HepG2 (cell line): ENCODE measurements around the gene PLPPR2. TPM values are rescaled to one million over a fixed set of nuclear protein-coding genes. Genes with fewer than 3 reads are reported as not detected.

Source experiments
- CREB1 ChIP-seq, 2 experiments: fragments of 450-650 bp in 1 of 2; IDR thresholded peaks; 2 replicates each; pipeline ENCODE4 v1.6.1; 2016 to 2017; ENCODE audit warnings: control low read depth in 1 of 2, mild to moderate bottlenecking in 1 of 2, missing compliant biosample characterization in 1 of 2, missing genetic modification characterization in 1 of 2
- EZH2 ChIP-seq: conservative IDR thresholded peaks from 2 replicates; pipeline ENCODE4 v1.6.1; 2012; ENCODE audit warnings: mild to moderate bottlenecking, low read depth, low read length, moderate library complexity
- FOXP1 ChIP-seq, 2 experiments: fragments of 450-650 bp in 1 of 2; IDR thresholded peaks; 2 replicates each; pipeline ENCODE4 v1.6.1; 2017 to 2018; ENCODE audit warnings: antibody characterized with exemption in 1 of 2
- GATA4 ChIP-seq: sonication (generic); IDR thresholded peaks from 2 replicates; pipeline ENCODE4 v1.6.1; 2016; ENCODE audit warnings: antibody characterized with exemption, low read depth, borderline replicate concordance
- IKZF4 ChIP-seq: sonication (generic); formaldehyde crosslinking; IDR thresholded peaks from 2 replicates; pipeline ENCODE4 v1.5.1; 2020; ENCODE audit warnings: borderline replicate concordance, mild to moderate bottlenecking, low read depth, missing genetic modification reagents; ENCODE audit errors: not compliant biosample characterization
- JUN ChIP-seq: sonication (generic); formaldehyde crosslinking; IDR thresholded peaks from 2 replicates; pipeline ENCODE4 v1.4.0; 2020; ENCODE audit warnings: mild to moderate bottlenecking, missing genetic modification reagents
- KMT2B ChIP-seq: IDR thresholded peaks from 2 replicates; pipeline ENCODE4 v1.6.1; 2016; ENCODE audit warnings: missing genetic modification reagents, missing compliant biosample characterization
- NPAS2 ChIP-seq: sonication (generic); formaldehyde crosslinking; IDR thresholded peaks from 2 replicates; pipeline ENCODE4 v1.8.0; 2022; ENCODE audit warnings: mild to moderate bottlenecking, missing genetic modification reagents, borderline replicate concordance
- NRL ChIP-seq: sonication (generic); formaldehyde crosslinking; IDR thresholded peaks from 2 replicates; pipeline ENCODE4 v1.5.0; 2020; ENCODE audit warnings: missing genetic modification reagents, mild to moderate bottlenecking, moderate library complexity, borderline replicate concordance
- POLR2G ChIP-seq: fragments of 200-400 bp; formaldehyde crosslinking; IDR thresholded peaks from 2 replicates; pipeline ENCODE4 v1.6.1; 2018; ENCODE audit warnings: mild to moderate bottlenecking, low read depth, low read length, moderate library complexity
- SCMH1 ChIP-seq: sonication (generic); formaldehyde crosslinking; IDR thresholded peaks from 2 replicates; pipeline ENCODE4 v1.9.0; 2021; ENCODE audit warnings: missing genetic modification reagents, mild to moderate bottlenecking, borderline replicate concordance
- SP4 ChIP-seq: sonication (generic); formaldehyde crosslinking; IDR thresholded peaks from 2 replicates; pipeline ENCODE4 v1.8.1; 2023; ENCODE audit warnings: mild to moderate bottlenecking, missing genetic modification reagents
- STAT5B ChIP-seq: sonication (generic); formaldehyde crosslinking; IDR thresholded peaks from 2 replicates; pipeline ENCODE4 v1.4.0; 2020; ENCODE audit warnings: missing genetic modification reagents
- TCF12 ChIP-seq, 2 experiments: fragments of 450-650 bp in 1 of 2; sonication (generic) in 1 of 2; formaldehyde crosslinking in 1 of 2; IDR thresholded peaks; 2 replicates each; pipeline versions ENCODE4 v1.6.1 to v1.8.0; 2017 to 2022; ENCODE audit warnings: antibody characterized with exemption in 1 of 2, mild to moderate bottlenecking in 1 of 2, missing genetic modification reagents in 1 of 2, moderate library complexity in 1 of 2
- YEATS4 ChIP-seq: sonication (generic); formaldehyde crosslinking; IDR thresholded peaks from 2 replicates; pipeline ENCODE4 v1.4.0; 2020; ENCODE audit warnings: missing genetic modification reagents, borderline replicate concordance
- ZKSCAN5 ChIP-seq: sonication (generic); formaldehyde crosslinking; IDR thresholded peaks from 2 replicates; pipeline ENCODE4 v1.5.1; 2020; ENCODE audit warnings: mild to moderate bottlenecking, missing genetic modification reagents
- ZNF251 ChIP-seq: sonication (generic); formaldehyde crosslinking; IDR thresholded peaks from 2 replicates; pipeline ENCODE4 v1.9.0; 2021; ENCODE audit warnings: mild to moderate bottlenecking, missing genetic modification reagents
- ZNF33B ChIP-seq: sonication (generic); formaldehyde crosslinking; IDR thresholded peaks from 2 replicates; pipeline ENCODE4 v1.5.1; 2020; ENCODE audit warnings: mild to moderate bottlenecking, missing genetic modification reagents
- ZNF589 ChIP-seq: sonication (generic); formaldehyde crosslinking; conservative IDR thresholded peaks from 2 replicates; pipeline ENCODE4 v1.8.0; 2022; ENCODE audit warnings: mild to moderate bottlenecking, moderate library complexity, missing genetic modification reagents
- ZNF83 ChIP-seq: sonication (generic); formaldehyde crosslinking; IDR thresholded peaks from 2 replicates; pipeline ENCODE4 v1.4.0; 2020; ENCODE audit warnings: missing genetic modification reagents, mild to moderate bottlenecking, borderline replicate concordance
- polyA plus RNA-seq, 8 experiments: library from polyadenylated mRNA; depleted of rRNA in 3 of 8; stranded (reverse) in 7 of 8; unstranded in 1 of 8; fragments of >200 nt; fragmentation: Illumina TruSeq in 4 of 8; extraction: Trizol in 4 of 8; gene quantifications; 2 replicates each; pipeline versions ENCODE4 v1.2.1 to v1.2.3, GENCODE V29; 2011 to 2016; ENCODE audit warnings: low read depth in 4 of 8, missing spikeins in 1 of 8, mixed read lengths in 1 of 8; ENCODE audit not compliant: insufficient read depth in 1 of 8
- total RNA-seq, 5 experiments: library from RNA; depleted of rRNA; stranded (reverse); fragments of >200 nt; fragmentation: Illumina TruSeq; extraction: Trizol; gene quantifications; 2 replicates each; pipeline ENCODE4 v1.2.3, GENCODE V29; 2016; ENCODE audit warnings: low read depth in 1 of 5
- TF ChIP-seq, protein P1 (sequence below): sonication (generic); formaldehyde crosslinking; IDR thresholded peaks from 2 replicates; pipeline ENCODE4 v1.4.0; 2020; ENCODE audit warnings: missing genetic modification reagents, mild to moderate bottlenecking, borderline replicate concordance
- TF ChIP-seq, protein P2 (sequence below): sonication (generic); formaldehyde crosslinking; IDR thresholded peaks from 2 replicates; pipeline ENCODE4 v1.8.0; 2022; ENCODE audit warnings: mild to moderate bottlenecking, missing genetic modification reagents, moderate library complexity
- TF ChIP-seq, protein P3 (sequence below): IDR thresholded peaks from 2 replicates; pipeline ENCODE4 v1.6.1; 2016; ENCODE audit warnings: low read depth, control low read depth

PLPPR2 gene
- total and polyA plus RNA-seq, 2 of the 13 experiments (the other 11 are each of a cell fraction or from before 2014, with no cell fraction given) = 1.5 to 2.1 TPM

DNA sequence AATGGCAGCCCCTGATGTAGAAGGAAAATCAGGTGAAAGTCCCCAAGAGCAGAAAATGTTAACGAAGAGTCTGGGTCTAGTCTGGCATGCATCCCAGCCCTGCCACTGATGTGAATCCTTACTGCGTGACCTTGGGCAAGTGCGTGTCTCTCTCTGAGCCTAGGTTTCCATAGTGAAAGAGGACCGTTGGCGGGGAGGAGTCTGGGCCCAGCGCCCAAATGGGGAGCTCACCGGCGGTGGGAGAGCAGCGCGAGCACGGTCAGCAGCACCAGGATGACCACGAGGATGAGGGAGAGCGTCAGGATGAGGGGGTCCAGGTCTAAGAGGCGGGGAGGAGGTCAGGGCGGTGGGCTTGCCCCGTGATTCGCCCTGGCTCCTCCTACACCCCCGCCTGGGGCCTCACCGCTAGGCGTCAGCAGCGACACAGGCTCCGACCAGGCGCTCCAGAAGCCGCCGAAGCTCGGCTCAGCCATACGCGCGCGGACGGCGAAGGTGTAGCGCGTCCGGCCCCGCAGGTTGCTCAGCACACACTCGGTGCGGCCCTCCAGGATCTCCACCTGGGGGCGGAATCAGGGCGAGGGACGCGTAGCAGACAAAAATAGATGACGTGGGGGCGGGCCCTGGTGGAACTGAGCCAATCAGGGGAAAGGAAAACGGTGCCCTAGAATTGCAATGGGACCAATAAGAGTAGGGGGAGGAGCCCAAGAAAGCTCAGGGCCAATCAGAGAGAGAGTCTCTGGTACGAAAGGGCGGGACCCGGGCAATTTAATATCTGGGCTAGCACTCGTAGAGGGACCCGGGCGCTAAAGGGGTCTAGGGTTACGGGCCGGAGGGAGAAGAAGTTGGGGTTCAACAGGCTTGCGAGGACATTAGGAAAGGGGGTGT is 25.7 kb downstream of the PLPPR2 start (continued):
- TF ChIP-seq, protein P1, sequence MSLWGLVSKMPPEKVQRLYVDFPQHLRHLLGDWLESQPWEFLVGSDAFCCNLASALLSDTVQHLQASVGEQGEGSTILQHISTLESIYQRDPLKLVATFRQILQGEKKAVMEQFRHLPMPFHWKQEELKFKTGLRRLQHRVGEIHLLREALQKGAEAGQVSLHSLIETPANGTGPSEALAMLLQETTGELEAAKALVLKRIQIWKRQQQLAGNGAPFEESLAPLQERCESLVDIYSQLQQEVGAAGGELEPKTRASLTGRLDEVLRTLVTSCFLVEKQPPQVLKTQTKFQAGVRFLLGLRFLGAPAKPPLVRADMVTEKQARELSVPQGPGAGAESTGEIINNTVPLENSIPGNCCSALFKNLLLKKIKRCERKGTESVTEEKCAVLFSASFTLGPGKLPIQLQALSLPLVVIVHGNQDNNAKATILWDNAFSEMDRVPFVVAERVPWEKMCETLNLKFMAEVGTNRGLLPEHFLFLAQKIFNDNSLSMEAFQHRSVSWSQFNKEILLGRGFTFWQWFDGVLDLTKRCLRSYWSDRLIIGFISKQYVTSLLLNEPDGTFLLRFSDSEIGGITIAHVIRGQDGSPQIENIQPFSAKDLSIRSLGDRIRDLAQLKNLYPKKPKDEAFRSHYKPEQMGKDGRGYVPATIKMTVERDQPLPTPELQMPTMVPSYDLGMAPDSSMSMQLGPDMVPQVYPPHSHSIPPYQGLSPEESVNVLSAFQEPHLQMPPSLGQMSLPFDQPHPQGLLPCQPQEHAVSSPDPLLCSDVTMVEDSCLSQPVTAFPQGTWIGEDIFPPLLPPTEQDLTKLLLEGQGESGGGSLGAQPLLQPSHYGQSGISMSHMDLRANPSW (CRISPR knock-in tag) = no peak
- TF ChIP-seq ZNF251 (no peak), IKZF4 (CRISPR knock-in tag) (no peak), ZKSCAN5 (no peak), POLR2G (peak; percentile 79), CREB1 (IDR thresholded peaks at IDR 0.05) (peak; percentile 89), CREB1 (CRISPR knock-in tag; IDR thresholded peaks at IDR 0.05) (peak; percentile 92), KMT2B (CRISPR knock-in tag) (0 out of 2 replicates have a peak, but pooled peaks have one; percentile 64), YEATS4 (CRISPR knock-in tag) (peak; percentile 62; the same call in 1 of the 2 replicates), EZH2 (no peak), SP4 (CRISPR knock-in tag) (peak; percentile 97), TCF12 (IDR thresholded peaks at IDR 0.05) (no peak), TCF12 (CRISPR knock-in tag; IDR thresholded peaks at IDR 0.05) (0 out of 2 replicates have a peak, but pooled peaks have one; percentile 34), SCMH1 (CRISPR knock-in tag) (no peak), ZNF589 (CRISPR knock-in tag) (peak; percentile 44), GATA4 (0 out of 2 replicates have a peak, but pooled peaks have one; percentile 56), NRL (CRISPR knock-in tag) (no peak), ZNF83 (CRISPR knock-in tag) (no peak), ZNF33B (CRISPR knock-in tag) (0 out of 2 replicates have a peak, but pooled peaks have one; percentile 75), FOXP1 (IDR thresholded peaks at IDR 0.05) (no peak), FOXP1 (CRISPR knock-in tag; IDR thresholded peaks at IDR 0.05) (no peak), JUN (CRISPR knock-in tag) (0 out of 2 replicates have a peak, but pooled peaks have one; percentile 19), STAT5B (no peak), NPAS2 (CRISPR knock-in tag) (no peak)
- TF ChIP-seq, protein P2, sequence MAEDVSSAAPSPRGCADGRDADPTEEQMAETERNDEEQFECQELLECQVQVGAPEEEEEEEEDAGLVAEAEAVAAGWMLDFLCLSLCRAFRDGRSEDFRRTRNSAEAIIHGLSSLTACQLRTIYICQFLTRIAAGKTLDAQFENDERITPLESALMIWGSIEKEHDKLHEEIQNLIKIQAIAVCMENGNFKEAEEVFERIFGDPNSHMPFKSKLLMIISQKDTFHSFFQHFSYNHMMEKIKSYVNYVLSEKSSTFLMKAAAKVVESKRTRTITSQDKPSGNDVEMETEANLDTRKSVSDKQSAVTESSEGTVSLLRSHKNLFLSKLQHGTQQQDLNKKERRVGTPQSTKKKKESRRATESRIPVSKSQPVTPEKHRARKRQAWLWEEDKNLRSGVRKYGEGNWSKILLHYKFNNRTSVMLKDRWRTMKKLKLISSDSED = no peak
- TF ChIP-seq, protein P3, sequence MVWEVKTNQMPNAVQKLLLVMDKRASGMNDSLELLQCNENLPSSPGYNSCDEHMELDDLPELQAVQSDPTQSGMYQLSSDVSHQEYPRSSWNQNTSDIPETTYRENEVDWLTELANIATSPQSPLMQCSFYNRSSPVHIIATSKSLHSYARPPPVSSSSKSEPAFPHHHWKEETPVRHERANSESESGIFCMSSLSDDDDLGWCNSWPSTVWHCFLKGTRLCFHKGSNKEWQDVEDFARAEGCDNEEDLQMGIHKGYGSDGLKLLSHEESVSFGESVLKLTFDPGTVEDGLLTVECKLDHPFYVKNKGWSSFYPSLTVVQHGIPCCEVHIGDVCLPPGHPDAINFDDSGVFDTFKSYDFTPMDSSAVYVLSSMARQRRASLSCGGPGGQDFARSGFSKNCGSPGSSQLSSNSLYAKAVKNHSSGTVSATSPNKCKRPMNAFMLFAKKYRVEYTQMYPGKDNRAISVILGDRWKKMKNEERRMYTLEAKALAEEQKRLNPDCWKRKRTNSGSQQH (CRISPR knock-in tag) = 0 out of 2 replicates have a peak, but pooled peaks have one; percentile 16
